GM23338 (cell line): ENCODE results near the gene POLR1A. TPM values are rescaled to one million over a fixed set of nuclear protein-coding genes. Genes with fewer than 3 reads are reported as not detected.

ENCODE experiments used
- ATAC-seq: fragments of 200-7000 bp; cut with Tn5 transposase; 3 replicates; pipeline ENCODE4 v1.9.1; 2020
- DNase-seq: peaks from one replicate; pipeline ENCODE4 v3.0.0-alpha.2; 2015; ENCODE audit warnings: low spot score
- H2AFZ ChIP-seq: fragments of 200-600 bp; sonication (generic); 2 replicates; pipeline ENCODE4 v1.8.0; 2016; ENCODE audit warnings: antibody characterized with exemption, mild to moderate bottlenecking, moderate library complexity
- H3F3A ChIP-seq: fragments of 200-600 bp; sonication (generic); replicated peaks from 2 replicates; pipeline ENCODE4 v1.8.0; 2017; ENCODE audit warnings: antibody characterized with exemption, mixed run types, low read depth
- H3K27ac ChIP-seq: fragments of 200-600 bp; sonication (generic); 2 replicates; pipeline ENCODE4 v1.6.1; 2016; ENCODE audit warnings: low read depth
- H3K27me3 ChIP-seq: fragments of 200-600 bp; sonication (generic); 2 replicates; pipeline ENCODE4 v1.8.0; 2016; ENCODE audit warnings: mild to moderate bottlenecking, mixed run types, moderate library complexity; ENCODE audit not compliant: insufficient read depth
- H3K36me3 ChIP-seq: fragments of 200-600 bp; sonication (generic); 2 replicates; pipeline ENCODE4 v1.8.0; 2016; ENCODE audit warnings: mild to moderate bottlenecking; ENCODE audit not compliant: insufficient read depth
- H3K4me1 ChIP-seq: fragments of 200-600 bp; sonication (generic); 2 replicates; pipeline ENCODE4 v1.8.0; 2016; ENCODE audit warnings: mild to moderate bottlenecking, moderate library complexity; ENCODE audit not compliant: insufficient read depth
- H3K4me2 ChIP-seq: fragments of 200-600 bp; sonication (generic); 2 replicates; pipeline ENCODE4 v1.7.1; 2017; ENCODE audit warnings: mixed run types
- H3K4me3 ChIP-seq: fragments of 200-600 bp; sonication (generic); 2 replicates; pipeline ENCODE4 v1.6.1; 2016; ENCODE audit warnings: mixed run types
- H3K79me2 ChIP-seq: fragments of 200-600 bp; sonication (generic); replicated peaks from 2 replicates; pipeline ENCODE4 v1.8.0; 2017; ENCODE audit warnings: mild to moderate bottlenecking; ENCODE audit not compliant: insufficient read depth
- H3K9me2 ChIP-seq: fragments of 200-600 bp; sonication (generic); 2 replicates; pipeline ENCODE4 v1.8.0; 2017; ENCODE audit not compliant: insufficient read depth
- H4K20me1 ChIP-seq: fragments of 200-600 bp; sonication (generic); replicated peaks from 2 replicates; pipeline ENCODE4 v1.8.0; 2017; ENCODE audit warnings: mild to moderate bottlenecking; ENCODE audit not compliant: insufficient read depth
- H3K27ac Mint-ChIP-seq: 2 replicates; pipeline ENCODE4 v1.8.0; 2020; ENCODE audit warnings: inconsistent platforms, mild to moderate bottlenecking, moderate library complexity, mixed read lengths
- H3K27me3 Mint-ChIP-seq: 3 replicates; pipeline ENCODE4 v1.8.0; 2022; ENCODE audit warnings: low read depth, mild to moderate bottlenecking, moderate library complexity, mixed read lengths, inconsistent platforms; ENCODE audit not compliant: insufficient read depth, poor library complexity
- H3K36me3 Mint-ChIP-seq: 3 replicates; pipeline ENCODE4 v1.8.0; 2021; ENCODE audit warnings: low read depth, mild to moderate bottlenecking, inconsistent platforms, moderate library complexity, mixed read lengths
- H3K4me1 Mint-ChIP-seq: 3 replicates; pipeline ENCODE4 v1.8.0; 2020; ENCODE audit warnings: mild to moderate bottlenecking, inconsistent platforms, mixed read lengths
- H3K4me3 Mint-ChIP-seq: 3 replicates; pipeline ENCODE4 v1.8.0; 2021; ENCODE audit warnings: moderate library complexity, mild to moderate bottlenecking, inconsistent platforms, mixed read lengths
- H3K9me3 Mint-ChIP-seq: 3 replicates; pipeline ENCODE4 v1.8.0; 2020; ENCODE audit warnings: moderate library complexity, mild to moderate bottlenecking, inconsistent platforms, mixed read lengths
- ETS1 ChIP-seq: IDR thresholded peaks from 2 replicates; pipeline ENCODE4 v1.6.1; 2016; ENCODE audit warnings: antibody characterized with exemption
- NANOG ChIP-seq: IDR thresholded peaks from 2 replicates; pipeline ENCODE4 v1.6.1; 2016; ENCODE audit warnings: antibody characterized with exemption, borderline replicate concordance
- ZNF331 ChIP-seq: fragments of 250-450 bp; sonication (Bioruptor Pico); IDR thresholded peaks from 2 replicates; pipeline ENCODE4 v1.5.0; 2020; ENCODE audit warnings: low read depth, mild to moderate bottlenecking, moderate library complexity
- ZNF462 ChIP-seq: fragments of 250-450 bp; sonication (Bioruptor Pico); IDR thresholded peaks from 2 replicates; pipeline ENCODE4 v1.5.0; 2020; ENCODE audit warnings: mild to moderate bottlenecking, moderate library complexity
- polyA plus RNA-seq: library from polyadenylated mRNA; unstranded; fragments of >200 nt; fragmentation: Nextera tagmentation; extraction: Ambion mirVana; gene quantifications from 2 replicates; pipeline ENCODE4 v1.2.1, GENCODE V29; 2016
- total RNA-seq: library from RNA; depleted of rRNA; stranded (reverse); fragments of >200 nt; shearing (Covaris generic); gene quantifications from 2 replicates; pipeline ENCODE4 v1.2.3, GENCODE V29; 2014

The POLR1A gene
- total and polyA plus RNA-seq, 2 experiments from 2014 or later = 13.8 to 43.2 TPM

DNA sequence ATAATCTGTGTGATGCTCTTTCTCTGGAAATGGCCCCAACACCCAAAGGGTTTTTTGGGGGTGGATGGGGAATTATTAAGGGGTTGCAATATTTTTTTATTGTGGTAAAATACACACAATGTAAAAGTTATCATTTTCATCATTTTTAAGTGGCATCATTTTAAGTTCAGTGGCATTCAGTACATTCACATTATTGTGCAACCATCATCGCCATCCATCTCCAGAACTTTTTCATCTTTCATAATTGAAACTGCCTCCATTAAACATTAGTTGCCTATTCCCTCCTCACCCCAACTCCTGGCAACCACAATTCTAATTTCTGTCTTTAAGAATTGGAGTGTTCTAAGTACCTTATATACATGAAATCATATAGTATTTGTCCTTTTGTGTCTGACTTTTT, 90.0 kb downstream of the POLR1A start (continued):
- TF ChIP-seq ZNF462 (no peak), ZNF331 (CRISPR knock-in tag) (no peak)

- Histone ChIP-seq H3F3A (no peaks in the 10 kb centered on the region), H3K27ac (no peak overlapping the region), H3K79me2 (no peaks in the 10 kb centered on the region), H2AFZ (no peak overlapping the region), H3K9me2 (no peaks in the 10 kb centered on the region), H3K27me3 (no peaks in the 10 kb centered on the region), H4K20me1 (no peaks in the 10 kb centered on the region), H3K4me1 (no peaks in the 10 kb centered on the region), H3K4me3 (no peak overlapping the region), H3K36me3 (no peaks in the 10 kb centered on the region), H3K4me2 (no peak overlapping the region)
- H3K9me3 Mint-ChIP-seq = peaks cover 18% of the 10 kb centered on the region
- ATAC-seq = no peak
- no peak for DNase-seq
- H3K4me1 Mint-ChIP-seq = peaks cover 5% of the 10 kb centered on the region; the same call in 2 of the 3 replicates
- H3K27me3 Mint-ChIP-seq = peaks cover 9% of the 10 kb centered on the region
- H3K36me3 Mint-ChIP-seq = peaks cover 7% of the 10 kb centered on the region; the same call in 1 of the 3 replicates
- no peak overlapping the region for H3K4me3 Mint-ChIP-seq
- no peak overlapping the region for H3K27ac Mint-ChIP-seq
- TF ChIP-seq ZNF462 (no peak), NANOG (no peak), ETS1 (no peak)
Observed at GRCh38 chr2:86015006-86015405, 90.7 kb downstream of the POLR1A start.
